HG02943 (cell line): Measurements from ENCODE around the gene RNF217.
"Not testable (repeated sequence)": the region's sequence is repeated elsewhere in the genome, so short reads cannot be mapped to it uniquely, and the experiment has no call there.

ENCODE experiments used
- ATAC-seq: cut with Tn5 transposase; IDR thresholded peaks from one replicate; pipeline ENCODE4 v1.9.1; 2021; ENCODE audit warnings: mild to moderate bottlenecking, low read depth, moderate library complexity; ENCODE audit not compliant: unreplicated experiment

RNF217 gene

GRCh38 chr6:124962639-124963415 is 590 bp downstream of the RNF217 start:
- peak; percentile 43 for ATAC-seq

- no peak for ATAC-seq
These were observed 1.2 kb downstream of the RNF217 start for GRCh38 chr6:124963416-124963785.

GRCh38 chr6:124963831-124964763 is 1.9 kb downstream of the RNF217 start:
- ATAC-seq = no peak

GRCh38 chr6:124964764-124965105 is 2.5 kb downstream of the RNF217 start:
- no peak for ATAC-seq

- ATAC-seq = not testable (repeated sequence)
These were observed 3.2 kb downstream of the RNF217 start for GRCh38 chr6:124965424-124965850.

DNA sequence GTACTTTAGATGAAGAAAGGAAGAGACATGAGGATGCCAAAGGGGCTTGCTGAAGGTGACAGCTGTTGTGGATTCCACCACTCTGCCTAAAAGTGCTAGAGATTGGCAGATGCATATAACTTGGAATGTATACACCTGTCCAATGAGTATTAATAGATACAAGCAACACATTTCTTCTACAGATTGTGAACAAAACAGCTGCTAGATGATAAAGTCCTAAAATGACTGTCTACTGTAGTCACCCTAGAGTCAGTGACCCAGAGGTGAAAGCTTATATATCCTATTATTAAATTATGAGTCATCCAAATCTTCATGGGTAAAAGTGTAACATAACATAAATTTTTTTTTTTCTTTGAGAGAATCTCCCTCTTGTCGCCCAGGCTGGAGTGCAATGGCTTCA is 5.2 kb downstream of the RNF217 start:
- ATAC-seq = no peak

GRCh38 chr6:124968401-124968800 is 6.2 kb downstream of the RNF217 start:
- ATAC-seq = no peak

DNA sequence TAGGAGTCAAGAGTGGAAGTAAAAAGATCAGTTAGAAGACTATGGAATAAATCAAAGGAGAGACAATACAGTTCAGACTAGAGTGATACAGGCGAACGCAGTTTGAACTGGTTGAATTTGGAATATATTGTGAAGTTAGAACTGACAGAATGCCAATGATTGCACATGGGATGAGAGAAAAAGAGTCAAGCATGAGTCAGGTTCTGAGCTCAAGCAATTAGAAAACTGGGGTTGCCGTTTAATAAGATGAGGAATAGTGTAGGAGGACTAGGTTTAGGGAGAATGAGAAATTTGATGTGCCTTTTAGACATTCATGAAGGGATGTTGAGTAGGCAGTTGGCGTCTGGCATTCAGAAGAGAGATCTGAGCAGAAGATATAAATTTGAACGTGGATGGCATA is 8.0 kb downstream of the RNF217 start:
- ATAC-seq = no peak

DNA sequence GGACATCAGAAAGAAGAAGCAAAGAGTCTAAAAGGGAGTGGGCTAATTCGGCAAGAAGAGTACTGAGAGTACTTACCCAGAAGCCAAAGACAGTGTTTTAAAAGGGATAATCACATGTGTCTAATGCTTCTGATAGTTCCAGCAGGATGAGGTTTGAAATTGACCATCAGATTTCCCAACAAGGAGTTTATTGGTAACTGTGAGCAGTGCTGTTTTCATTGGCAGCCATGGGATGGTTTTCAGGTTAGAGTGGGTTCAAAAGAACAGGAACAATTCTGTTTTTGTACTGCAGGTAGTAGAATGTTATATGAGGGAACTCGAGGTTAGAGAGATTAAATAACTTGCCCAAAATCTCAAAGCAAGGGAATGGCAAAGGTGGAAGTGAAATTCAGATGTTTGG is 8.5 kb downstream of the RNF217 start:
- no peak for ATAC-seq

GRCh38 chr6:124973780-124974179 is 11.5 kb downstream of the RNF217 start:
- ATAC-seq = no peak

DNA sequence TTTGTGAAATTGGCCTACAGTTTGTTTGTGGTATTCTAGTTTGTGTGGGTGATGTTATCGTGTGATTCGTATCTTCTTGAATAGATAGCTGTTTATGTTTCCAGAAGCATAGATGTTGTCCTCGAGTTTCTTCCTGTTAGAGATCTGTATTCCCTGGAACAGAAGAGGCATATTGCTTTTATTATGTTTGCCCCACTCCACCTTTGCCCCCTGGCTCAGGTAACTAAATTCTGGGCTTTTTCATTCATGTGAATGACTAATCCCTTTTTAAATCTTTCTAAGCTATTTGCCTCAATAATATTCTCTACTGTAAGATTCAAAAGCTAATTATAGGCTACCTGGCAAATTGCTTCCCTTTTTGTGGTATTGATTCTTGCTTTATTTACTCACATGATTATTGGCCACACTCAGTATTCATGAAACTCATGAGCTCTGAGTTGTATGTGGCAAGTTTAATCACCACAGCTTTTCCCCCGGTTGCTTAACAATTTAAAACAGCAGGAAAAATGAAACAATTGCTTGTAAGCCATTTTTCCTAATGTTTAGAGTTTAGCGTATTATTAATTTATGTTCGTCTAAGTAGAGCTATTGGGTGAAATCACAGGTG is 12.6 kb downstream of the RNF217 start:
- no peak for ATAC-seq

GRCh38 chr6:124977067-124977908 is 15.1 kb downstream of the RNF217 start:
- no peak for ATAC-seq

DNA sequence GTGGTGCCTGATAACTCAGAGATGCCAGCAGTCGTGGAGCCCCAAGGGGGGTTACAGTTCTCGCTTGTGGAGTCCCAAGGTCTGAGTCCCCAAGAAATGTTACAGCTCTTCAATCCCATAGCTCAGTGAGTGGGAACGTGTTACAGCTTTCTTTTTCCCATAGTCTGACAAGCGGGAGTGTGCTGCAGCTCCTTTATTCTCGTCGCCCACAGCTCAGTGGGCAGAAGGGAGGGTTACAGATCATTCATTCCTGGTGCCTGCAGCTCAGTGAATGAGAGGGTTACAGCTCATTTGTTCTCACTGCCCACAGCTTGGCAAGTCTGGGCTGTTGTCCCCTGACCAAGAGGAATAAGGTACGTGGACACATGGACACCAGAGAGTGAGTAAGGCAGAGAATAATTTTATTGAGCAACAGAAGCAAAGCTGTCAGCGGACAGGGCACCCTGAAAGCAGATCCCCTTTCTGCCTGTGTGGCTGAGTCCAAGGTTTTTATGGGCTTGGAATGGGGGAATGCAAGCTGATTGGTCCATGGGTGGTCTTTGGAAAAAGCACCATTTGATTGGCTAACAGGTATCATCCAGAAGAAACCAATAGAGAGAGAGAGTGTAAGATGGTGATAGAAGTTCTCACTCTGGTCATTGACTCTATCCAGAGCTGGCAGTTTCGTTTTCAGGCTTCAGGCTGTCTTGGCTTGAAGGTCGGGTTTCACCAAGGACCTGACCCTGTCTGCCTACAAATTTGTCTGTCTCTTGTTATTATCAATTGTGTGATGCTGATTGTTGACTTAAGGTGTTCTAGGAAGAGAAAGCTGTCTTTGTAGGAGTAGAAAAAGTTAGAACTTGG is 16.4 kb downstream of the RNF217 start:
- no peak for ATAC-seq

DNA sequence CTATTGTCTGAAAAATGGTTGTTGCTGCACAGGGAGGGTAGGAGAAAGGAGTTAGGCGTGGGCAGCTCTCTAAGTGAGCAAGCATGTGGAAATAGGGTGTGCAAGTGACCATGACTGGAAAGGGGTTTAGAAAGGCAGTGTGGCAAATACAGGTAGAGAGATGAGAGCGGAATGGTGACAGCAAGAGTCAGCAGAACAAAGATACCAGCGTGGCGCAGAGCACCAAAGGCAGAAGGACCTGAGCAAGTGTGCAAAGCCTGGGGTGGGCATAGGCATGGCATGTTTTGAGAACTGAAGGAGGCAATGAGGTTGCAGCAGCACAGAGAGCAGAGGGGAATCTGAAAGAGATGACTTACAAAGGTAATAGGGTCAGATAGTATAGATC is 17.0 kb downstream of the RNF217 start:
- no peak for ATAC-seq

GRCh38 chr6:124982669-124983068 is 20.4 kb downstream of the RNF217 start:
- no peak for ATAC-seq

GRCh38 chr6:124983383-124984083 is 21.3 kb downstream of the RNF217 start:
- ATAC-seq = peak; percentile 79

GRCh38 chr6:124984668-124985338 is 22.6 kb downstream of the RNF217 start:
- ATAC-seq = no peak

DNA sequence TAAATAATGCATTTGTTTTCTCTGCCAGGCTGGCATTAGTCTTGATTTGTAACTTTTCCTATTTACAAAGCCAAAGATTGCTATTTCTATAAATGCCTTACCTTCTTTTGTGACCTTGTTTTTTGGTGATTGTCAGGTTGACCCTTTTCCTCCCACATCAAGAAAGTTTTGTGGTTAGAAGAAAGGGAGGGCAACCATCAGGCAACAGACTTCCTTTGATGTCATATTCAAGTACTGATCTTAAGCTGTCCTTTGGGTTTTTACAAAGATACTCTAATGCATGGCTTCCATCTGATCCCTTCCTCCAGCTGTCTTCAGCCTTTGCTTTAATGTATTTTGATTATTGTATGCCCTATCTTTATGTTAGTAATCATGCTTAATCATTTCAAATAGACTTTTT is 23.9 kb downstream of the RNF217 start:
- no peak for ATAC-seq
